OCI-LY7 (cell line): ENCODE results near the gene MMP27. TPM values are rescaled to one million over a fixed set of nuclear protein-coding genes. Genes with fewer than 3 reads are reported as not detected.

Experiments used
- BruUV-seq: library from RNA; stranded (reverse); fragments of 400-500 nt; replicated peaks from 2 replicates; lab custom pipeline; 2021; lab: Mats Ljungman, UMichigan
- CTCF ChIA-PET: fragments of 300-600 bp; sonication (Branson Sonifier 250); formaldehyde crosslinking; loops from one replicate; lab custom pipeline; 2022; ENCODE audit warnings: antibody characterized with exemption; ENCODE audit not compliant: unreplicated experiment; lab: Charles Lee
- POLR2A ChIA-PET: fragments of 300-600 bp; sonication (Branson Sonifier 250); formaldehyde crosslinking; loops from one replicate; lab custom pipeline; 2022; ENCODE audit warnings: antibody characterized with exemption; lab: Charles Lee
- DNase-seq: peaks from one replicate; pipeline ENCODE4 v3.0.0-alpha.2; 2015; ENCODE audit warnings: low spot score
- H2AFZ ChIP-seq: fragments of 200-600 bp; sonication (generic), shearing (Covaris generic); 2 replicates; pipeline ENCODE4 v1.6.1; 2014; ENCODE audit warnings: mild to moderate bottlenecking, antibody characterized with exemption, low read length, moderate library complexity
- H3K27ac ChIP-seq: fragments of 200-600 bp; sonication (generic); 2 replicates; pipeline ENCODE4 v1.5.1; 2014; ENCODE audit warnings: mixed run types, low read depth, mild to moderate bottlenecking, moderate library complexity, low read length, inconsistent platforms; ENCODE audit not compliant: poor library complexity, severe bottlenecking
- H3K36me3 ChIP-seq: fragments of 200-600 bp; sonication (generic); 2 replicates; pipeline ENCODE4 v1.6.1; 2014; ENCODE audit warnings: mild to moderate bottlenecking, antibody characterized with exemption, low read length, moderate library complexity, mixed read lengths; ENCODE audit not compliant: insufficient read depth
- H3K4me1 ChIP-seq: fragments of 200-600 bp; sonication (generic); 2 replicates; pipeline ENCODE4 v1.5.1; 2014; ENCODE audit warnings: mild to moderate bottlenecking, low read length; ENCODE audit not compliant: insufficient read depth, poor library complexity, severe bottlenecking
- H3K4me2 ChIP-seq: fragments of 200-600 bp; sonication (generic); 2 replicates; pipeline ENCODE4 v1.6.1; 2014; ENCODE audit warnings: mild to moderate bottlenecking, low read length
- H3K4me3 ChIP-seq: fragments of 200-600 bp; sonication (generic); 2 replicates; pipeline ENCODE4 v1.5.1; 2014; ENCODE audit warnings: mild to moderate bottlenecking, low read depth, low read length; ENCODE audit not compliant: poor library complexity, severe bottlenecking
- H3K79me2 ChIP-seq: fragments of 200-600 bp; sonication (generic); 2 replicates; pipeline ENCODE4 v1.6.1; 2016; ENCODE audit warnings: low read depth, mild to moderate bottlenecking, low read length, moderate library complexity, mixed read lengths; ENCODE audit not compliant: insufficient read depth
- H3K9me2 ChIP-seq: fragments of 200-600 bp; sonication (generic); 2 replicates; pipeline ENCODE4 v1.6.1; 2016; ENCODE audit warnings: mild to moderate bottlenecking, low read length, mixed read lengths; ENCODE audit not compliant: insufficient read depth
- H3K9me3 ChIP-seq: fragments of 200-600 bp; sonication (generic); 2 replicates; pipeline ENCODE4 v1.6.1; 2014; ENCODE audit warnings: mild to moderate bottlenecking, mixed run types, low read length, mixed read lengths
- H4K20me1 ChIP-seq: fragments of 200-600 bp; sonication (generic); 2 replicates; pipeline ENCODE4 v1.6.1; 2014; ENCODE audit warnings: mild to moderate bottlenecking, antibody characterized with exemption, low read length, moderate library complexity, mixed read lengths; ENCODE audit not compliant: insufficient read depth
- CTCF ChIP-seq: fragments of 200-600 bp; sonication (generic); conservative IDR thresholded peaks from 2 replicates; pipeline ENCODE4 v1.5.1; 2014; ENCODE audit warnings: mild to moderate bottlenecking, antibody characterized with exemption, low read length, moderate library complexity, mixed read lengths
- EZH2phosphoT487 ChIP-seq: fragments of 200-600 bp; sonication (generic); IDR thresholded peaks from 2 replicates; pipeline ENCODE4 v1.6.1; 2018; ENCODE audit warnings: low read depth, borderline replicate concordance, mild to moderate bottlenecking, mixed run types, antibody characterized with exemption, low read length, moderate library complexity, mixed read lengths
- intact Hi-C: fragments of 100-400 bp; cut with micrococcal nuclease; formaldehyde crosslinking; loops from one replicate; pipeline ENCODE4 v1.10.0; 2022; ENCODE audit not compliant: unreplicated experiment
- total RNA-seq, 2 experiments: library from RNA; depleted of rRNA in 1 of 2; stranded (reverse); fragments of >200 nt in 1 of 2; shearing (Covaris generic) in 1 of 2; gene quantifications; 2 replicates each; pipeline ENCODE4 v1.2.3, GENCODE V29; 2014 to 2022

The MMP27 gene
- total RNA-seq, 2 experiments from 2014 or later, result not detected

GRCh38 chr11:102664001-102664752, 41.4 kb downstream of the MMP27 start:
- Histone ChIP-seq H3K9me2 (no peaks in the 10 kb centered on the region), H2AFZ (no peak overlapping the region), H3K4me1 (no peaks in the 10 kb centered on the region), H3K4me2 (no peak overlapping the region), H3K9me3 (no peaks in the 10 kb centered on the region), H3K79me2 (no peaks in the 10 kb centered on the region), H3K27ac (no peak overlapping the region), H3K36me3 (no peaks in the 10 kb centered on the region), H4K20me1 (no peaks in the 10 kb centered on the region), H3K4me3 (no peak overlapping the region)
- BruUV-seq, result no TSS peak
- DNase-seq, result peak; percentile 33
- intact Hi-C loops, result no loop called here
- ChIA-PET POLR2A (no interaction called here), CTCF (no interaction called here)
- TF ChIP-seq EZH2phosphoT487, result no peak
- TF ChIP-seq CTCF, result peak; percentile 75

GRCh38 chr11:102662607-102663006, 43.0 kb downstream of the MMP27 start:
- H4K20me1 ChIP-seq, result no peaks in the 10 kb centered on the region
- no peaks in the 10 kb centered on the region for H3K4me1 ChIP-seq
- TF ChIP-seq EZH2phosphoT487, result no peak
- no peak for TF ChIP-seq CTCF
- no peak overlapping the region for H3K4me2 ChIP-seq
- no TSS peak for BruUV-seq
- no peaks in the 10 kb centered on the region for H3K79me2 ChIP-seq
- POLR2A ChIA-PET, result no interaction called here
- H3K36me3 ChIP-seq, result no peaks in the 10 kb centered on the region
- H3K9me2 ChIP-seq, result no peaks in the 10 kb centered on the region
- no peaks in the 10 kb centered on the region for H3K9me3 ChIP-seq
- DNase-seq, result no peak
- CTCF ChIA-PET, result no interaction called here
- intact Hi-C loops, result no loop called here
- no peak overlapping the region for H3K27ac ChIP-seq
- no peak overlapping the region for H3K4me3 ChIP-seq
- no peak overlapping the region for H2AFZ ChIP-seq

- ChIA-PET CTCF (no interaction called here), POLR2A (interaction anchor here (0.8 kb wide), 1 partner anchor 16 kb away, joined by 4 read pairs; no protein-coding TSS in a partner anchor)
- Histone ChIP-seq H3K36me3 (no peaks in the 10 kb centered on the region), H3K9me3 (no peaks in the 10 kb centered on the region), H2AFZ (no peak overlapping the region), H4K20me1 (no peaks in the 10 kb centered on the region), H3K9me2 (no peaks in the 10 kb centered on the region), H3K4me2 (no peak overlapping the region), H3K4me3 (no peak overlapping the region), H3K79me2 (no peaks in the 10 kb centered on the region), H3K4me1 (no peaks in the 10 kb centered on the region), H3K27ac (no peak overlapping the region)
- no peak for TF ChIP-seq CTCF
- TF ChIP-seq EZH2phosphoT487, result no peak
- intact Hi-C loops, result no loop called here
- DNase-seq, result no peak
- BruUV-seq, result no TSS peak
Measured at GRCh38 chr11:102661040-102661439, 44.5 kb downstream of the MMP27 start.
